T-helper 22 cell (primary cell): ENCODE data around the gene RSPO1.
"Not testable (repeated sequence)": the region's sequence is repeated elsewhere in the genome, so short reads cannot be mapped to it uniquely, and the experiment has no call there.

Experiments
- DNase-seq: peaks from one replicate; pipeline ENCODE4 v3.0.0-alpha.2; 2020; ENCODE audit warnings: low read depth

RSPO1 gene, protein sequence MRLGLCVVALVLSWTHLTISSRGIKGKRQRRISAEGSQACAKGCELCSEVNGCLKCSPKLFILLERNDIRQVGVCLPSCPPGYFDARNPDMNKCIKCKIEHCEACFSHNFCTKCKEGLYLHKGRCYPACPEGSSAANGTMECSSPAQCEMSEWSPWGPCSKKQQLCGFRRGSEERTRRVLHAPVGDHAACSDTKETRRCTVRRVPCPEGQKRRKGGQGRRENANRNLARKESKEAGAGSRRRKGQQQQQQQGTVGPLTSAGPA

DNA sequence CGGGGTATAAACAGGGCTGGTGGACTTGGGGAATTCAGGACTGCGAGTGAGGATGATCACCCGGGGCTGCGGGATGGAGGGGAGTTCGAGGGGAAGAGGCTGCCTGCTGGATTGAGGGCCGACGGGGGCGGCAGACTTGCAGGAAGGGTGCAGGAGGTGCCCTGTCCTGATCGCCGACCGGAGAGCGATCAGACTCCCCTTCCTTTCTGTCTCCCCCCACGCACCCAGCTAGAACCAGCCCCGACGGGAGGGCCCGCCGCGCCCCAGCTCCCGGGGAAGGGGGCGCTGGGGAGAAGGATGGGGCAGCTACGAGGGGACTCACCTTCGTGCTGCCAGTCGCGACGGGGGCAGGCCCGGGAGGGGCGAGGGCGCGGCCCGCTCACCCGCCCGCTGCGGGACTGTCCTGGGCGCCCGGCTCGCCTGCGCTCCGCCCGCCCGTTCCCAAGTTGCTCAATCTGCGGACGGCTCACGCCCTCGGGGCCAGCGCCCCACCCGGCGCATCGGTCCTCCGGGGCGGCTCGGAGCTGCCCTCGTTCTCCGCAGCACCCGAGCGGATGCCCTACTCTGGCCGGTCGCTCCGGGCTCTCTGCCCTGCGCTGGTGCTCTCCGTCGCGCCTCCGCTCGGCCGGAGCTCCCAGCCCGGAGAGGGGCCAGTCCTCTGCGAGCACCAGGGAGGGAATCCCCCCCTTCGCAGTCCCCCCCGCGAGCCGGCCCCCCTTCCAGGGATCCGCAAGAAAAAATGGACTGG, at the start of gene RSPO1:
TSS of gene RSPO1 (minus strand) at position 649 of the 748 bp plus-strand sequence. CDS start 5,231 bp downstream, outside the sequence.
- DNase-seq = no peak

DNA sequence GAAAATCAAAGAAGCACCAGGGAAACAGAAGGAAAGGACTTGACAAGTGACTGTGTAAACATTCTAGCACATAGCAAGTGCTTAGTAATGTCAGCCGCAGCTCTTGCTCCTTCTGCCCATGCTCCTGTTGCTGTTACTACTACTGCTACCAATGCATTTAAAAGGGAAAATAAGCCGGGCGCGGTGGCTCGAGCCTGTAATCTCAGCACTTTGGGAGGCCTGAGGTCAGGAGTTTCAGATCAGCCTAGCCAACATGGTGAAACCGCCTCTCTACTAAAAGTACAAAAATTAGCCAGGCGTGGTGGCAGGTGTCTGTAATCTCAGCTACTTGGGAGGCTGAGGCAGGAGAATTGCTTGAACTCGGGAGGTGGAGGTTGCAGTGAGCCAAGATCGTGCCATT, 49.5 kb upstream of the RSPO1 start:
- DNase-seq = not testable (repeated sequence)

- DNase-seq = peak; percentile 35
Observed at GRCh38 chr1:37682334-37682987, 47.8 kb upstream of the RSPO1 start.

DNA sequence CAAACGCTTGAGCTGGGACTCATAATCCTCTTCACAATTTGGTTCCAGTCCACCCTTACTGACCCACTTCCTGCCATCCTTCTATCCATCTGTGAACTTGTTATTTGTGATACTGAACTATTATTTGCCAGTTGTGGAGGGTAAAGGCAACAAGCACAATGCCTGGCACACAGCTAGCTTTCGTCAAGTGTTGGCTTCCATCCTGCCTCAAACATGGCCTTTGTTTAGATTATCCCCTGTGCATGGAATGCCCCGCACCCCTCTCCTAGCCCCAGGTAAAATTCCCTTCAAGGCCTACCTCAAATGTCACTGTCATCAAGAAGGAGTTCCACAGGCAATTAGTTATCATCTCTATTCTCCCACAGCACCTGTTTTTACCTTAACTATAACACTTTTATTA, 46.2 kb upstream of the RSPO1 start:
- no peak for DNase-seq

- no peak for DNase-seq
Observed at GRCh38 chr1:37677808-37678207, 43.1 kb upstream of the RSPO1 start.

DNA sequence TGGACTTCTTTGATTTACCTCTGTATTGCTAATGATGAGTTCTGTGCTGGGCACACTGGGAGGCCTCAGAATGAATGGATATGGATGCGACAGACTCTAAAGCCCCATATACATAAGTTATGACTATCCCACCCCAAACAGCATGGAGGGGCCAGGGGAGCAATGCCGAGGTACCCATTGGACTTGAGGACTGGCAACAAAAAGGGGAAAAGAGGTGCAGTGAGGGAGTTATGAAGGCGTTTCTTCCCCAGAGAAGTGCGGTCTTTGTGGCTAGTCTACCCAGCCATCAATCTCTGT, 42.4 kb upstream of the RSPO1 start:
- DNase-seq = no peak

GRCh38 chr1:37676281-37677142, 41.8 kb upstream of the RSPO1 start:
- DNase-seq = no peak

DNA sequence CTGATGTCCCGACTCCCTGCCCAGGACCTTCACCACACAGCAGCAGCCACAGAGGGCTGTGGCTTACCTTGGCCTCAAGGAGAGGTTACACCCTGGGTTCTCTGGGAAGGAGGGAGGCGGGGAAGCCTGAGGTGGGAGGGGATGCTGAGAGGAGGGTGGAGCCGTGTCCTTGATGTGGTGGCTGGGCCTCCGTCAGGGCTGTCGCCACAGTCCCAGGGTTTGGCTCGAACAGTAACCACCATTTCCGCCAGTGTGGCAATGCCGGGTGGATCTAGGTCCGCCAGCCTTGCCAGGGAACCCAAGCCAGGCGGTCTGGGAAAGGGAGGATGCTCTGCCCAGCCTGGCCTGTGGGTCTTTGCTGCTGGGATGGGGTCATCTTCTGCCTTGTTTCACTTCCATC, 39.2 kb upstream of the RSPO1 start:
- peak; percentile 63 for DNase-seq

- no peak for DNase-seq
Observed at GRCh38 chr1:37672136-37672870, 37.6 kb upstream of the RSPO1 start.

- no peak for DNase-seq
Observed at GRCh38 chr1:37671261-37671660, 36.6 kb upstream of the RSPO1 start.

DNA sequence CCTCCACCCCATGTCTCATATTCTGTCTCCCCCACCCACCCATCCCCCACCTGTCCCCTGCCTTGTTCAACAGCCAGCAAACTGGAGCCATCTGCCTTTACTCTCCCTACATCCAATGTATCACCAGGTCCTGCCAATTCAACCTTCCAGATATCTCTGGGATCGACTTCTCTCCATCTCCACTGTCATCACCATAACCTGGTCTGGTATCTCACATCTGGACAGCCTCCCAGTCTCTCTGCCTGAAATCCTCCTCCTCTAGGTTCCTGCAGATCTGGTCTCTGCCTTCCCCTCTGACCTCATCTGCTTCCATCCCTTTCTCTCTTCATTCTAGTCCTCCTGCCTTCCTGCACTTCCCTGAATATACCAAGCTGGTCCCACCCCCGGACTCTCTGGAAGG, 35.4 kb upstream of the RSPO1 start:
- no peak for DNase-seq

DNA sequence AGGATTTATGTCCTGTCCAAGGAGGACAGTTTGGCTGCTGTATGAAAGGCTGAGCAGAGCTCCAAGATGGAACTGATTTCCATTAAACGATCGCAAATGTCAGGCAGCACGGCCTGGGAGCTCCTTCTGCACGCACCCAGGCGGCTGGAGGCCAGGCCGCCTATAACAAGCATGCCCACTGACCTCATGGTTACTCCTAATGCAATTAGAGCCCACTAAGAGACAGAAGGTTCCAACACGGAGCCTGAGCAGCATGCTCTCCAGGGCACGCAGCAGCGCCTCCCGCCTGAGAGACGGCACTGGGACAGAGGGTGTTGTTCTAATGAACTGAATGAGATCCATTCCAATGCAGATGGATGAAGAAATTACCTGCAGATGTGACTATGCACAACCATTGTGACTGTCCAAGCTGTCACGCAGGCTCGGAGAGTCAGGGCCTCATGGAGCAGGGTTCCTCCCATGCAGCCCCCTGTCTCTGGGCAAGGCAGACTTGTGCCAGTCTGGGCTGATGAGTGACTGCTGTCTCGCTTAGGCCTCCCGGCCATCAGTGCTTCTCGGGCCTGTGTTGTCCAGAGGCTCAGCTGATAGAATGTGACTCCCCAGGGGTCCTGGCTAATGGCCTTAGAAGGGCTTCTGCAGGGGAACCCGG, 32.5 kb upstream of the RSPO1 start:
- DNase-seq = no peak

- no peak for DNase-seq
Observed at GRCh38 chr1:37666241-37666867, 31.7 kb upstream of the RSPO1 start.

- no peak for DNase-seq
Observed at GRCh38 chr1:37663426-37664000, 28.8 kb upstream of the RSPO1 start.

- no peak for DNase-seq
Observed at GRCh38 chr1:37662031-37662755, 27.5 kb upstream of the RSPO1 start.

GRCh38 chr1:37661401-37661800, 26.7 kb upstream of the RSPO1 start:
- no peak for DNase-seq

DNA sequence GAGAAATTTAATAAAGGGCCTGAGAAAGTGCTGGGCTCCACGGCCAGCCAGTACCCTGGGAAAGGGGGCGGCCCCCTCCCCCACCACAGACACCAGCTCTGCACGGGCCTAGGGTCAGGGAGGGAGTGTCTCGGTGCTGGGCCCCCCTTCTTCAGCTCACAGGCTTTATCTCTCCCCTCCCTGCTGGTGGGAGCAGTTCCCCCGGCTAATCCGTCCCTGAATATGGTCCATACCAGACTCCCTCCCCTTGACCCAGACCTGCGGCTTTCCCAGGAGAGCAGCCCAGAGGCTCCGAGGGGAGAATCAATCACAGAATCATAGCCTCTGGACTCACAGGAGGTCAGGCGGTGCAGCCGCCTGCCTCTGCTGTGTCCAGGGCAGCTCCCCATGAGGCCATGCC, 26.0 kb upstream of the RSPO1 start:
- DNase-seq = no peak

DNA sequence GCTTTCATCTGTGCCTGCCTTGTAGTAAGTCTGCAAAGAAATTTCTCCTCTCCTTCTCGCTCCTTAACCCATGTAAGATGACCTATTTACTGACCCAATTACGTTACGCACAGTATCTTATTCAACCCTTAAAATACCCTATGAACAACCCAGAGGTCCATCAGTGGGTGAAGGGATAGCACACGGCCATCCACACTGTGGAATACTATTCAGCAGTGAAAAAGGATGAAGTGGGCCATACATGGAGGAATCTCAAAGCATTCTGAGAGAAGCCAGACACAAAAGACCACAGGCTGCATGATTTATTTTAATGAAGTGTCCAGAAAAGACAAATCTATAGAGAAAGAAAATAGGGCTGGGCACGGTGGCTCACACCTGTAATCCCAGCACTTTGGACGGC, 23.8 kb upstream of the RSPO1 start:
- no peak for DNase-seq

DNA sequence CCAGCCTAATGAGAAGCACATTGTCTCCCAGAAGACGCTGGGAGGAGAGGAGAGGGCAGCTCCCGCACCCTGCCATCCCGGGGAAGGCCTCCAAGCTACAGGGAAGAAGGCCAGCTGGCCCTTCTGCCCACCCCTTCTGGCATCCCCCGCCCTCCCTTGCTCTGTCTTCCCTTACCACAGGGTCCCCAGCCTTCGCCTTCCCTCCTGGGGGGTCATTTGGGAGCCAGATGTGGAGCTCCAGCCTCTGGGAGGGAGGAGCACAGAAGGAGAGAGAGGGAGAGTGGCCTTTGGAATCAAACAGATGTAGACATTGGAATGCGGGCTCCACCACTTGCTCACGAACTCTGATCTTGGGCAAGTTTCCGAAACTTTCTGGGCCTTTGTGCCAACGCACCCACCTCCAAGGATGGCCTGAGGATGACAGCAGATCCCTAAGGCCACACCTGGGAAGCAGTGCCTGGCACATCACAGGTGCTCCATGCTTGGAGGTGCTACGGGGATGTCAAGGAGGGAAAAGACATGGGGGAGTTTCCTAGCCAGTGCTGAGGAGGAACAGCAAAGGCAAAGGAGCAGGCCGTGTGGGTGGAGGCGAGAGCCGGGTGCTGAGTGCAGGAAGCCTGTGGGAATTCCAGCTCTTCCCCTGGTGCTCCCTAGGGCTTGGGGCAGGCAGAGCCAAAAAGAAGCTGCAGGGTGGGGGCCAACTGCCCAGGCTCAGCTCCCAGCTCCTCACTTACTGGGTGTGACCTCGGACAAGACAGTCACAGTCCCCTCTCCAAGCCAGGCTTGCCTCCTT, 23.1 kb upstream of the RSPO1 start:
- no peak for DNase-seq
